ENCODE data around the gene PSMD9. TPM values are rescaled to one million over a fixed set of nuclear protein-coding genes. Genes with fewer than 3 reads are reported as not detected.
"Not testable (repeated sequence)": the region's sequence is repeated elsewhere in the genome, so short reads cannot be mapped to it uniquely, and the experiment has no call there.

PSMD9 gene
- total RNA-seq, 1 donor from 2014 or later, result 46.2 TPM

- TF ChIP-seq POLR2A (IDR thresholded peaks at IDR 0.05), result no peak
- no peak for TF ChIP-seq CTCF (IDR thresholded peaks at IDR 0.05)
- no peak for TF ChIP-seq POLR2AphosphoS5 (IDR thresholded peaks at IDR 0.05; ENCODE audit: insufficient read depth in 1 of 2, low read depth in 1 of 2)
- no peaks in the 10 kb centered on the region for H3K9me3 ChIP-seq
- intact Hi-C loops (cut with DNase I), result no loop called here
- H3K36me3 ChIP-seq, result no peaks in the 10 kb centered on the region
- no peaks in the 10 kb centered on the region for H3K27me3 ChIP-seq
- no peak for DNase-seq (ENCODE audit: extremely low spot score in 2 of 2)
- H3K4me3 ChIP-seq, result no peak overlapping the region
- no peak overlapping the region for H3K27ac ChIP-seq
- H3K4me1 ChIP-seq, result peaks cover 7% of the 10 kb centered on the region
Measured at GRCh38 chr12:121866331-121866730, 22.3 kb upstream of the PSMD9 start.

GRCh38 chr12:121869229-121869628 lies 19.4 kb upstream of the PSMD9 start:
- H3K27me3 ChIP-seq; H3K4me1 ChIP-seq; H3K4me3 ChIP-seq; DNase-seq (ENCODE audit: extremely low spot score in 2 of 2); intact Hi-C loops (cut with DNase I); H3K36me3 ChIP-seq; H3K27ac ChIP-seq; H3K9me3 ChIP-seq: not testable (repeated sequence)

GRCh38 chr12:121871467-121871866 lies 17.1 kb upstream of the PSMD9 start:
- no peaks in the 10 kb centered on the region for H3K9me3 ChIP-seq
- no peaks in the 10 kb centered on the region for H3K4me1 ChIP-seq
- TF ChIP-seq POLR2A (IDR thresholded peaks at IDR 0.05) (no peak), POLR2AphosphoS5 (IDR thresholded peaks at IDR 0.05; ENCODE audit: insufficient read depth in 1 of 2, low read depth in 1 of 2) (no peak), CTCF (IDR thresholded peaks at IDR 0.05) (no peak)
- H3K36me3 ChIP-seq, result no peaks in the 10 kb centered on the region
- intact Hi-C loops (cut with DNase I), result no loop called here
- H3K27ac ChIP-seq, result no peak overlapping the region
- no peaks in the 10 kb centered on the region for H3K27me3 ChIP-seq
- no peak for DNase-seq (ENCODE audit: extremely low spot score in 2 of 2)
- no peak overlapping the region for H3K4me3 ChIP-seq

- Histone ChIP-seq H3K27ac (peak overlapping the region; percentile 45), H3K4me1 (no peaks in the 10 kb centered on the region), H3K9me3 (no peaks in the 10 kb centered on the region), H3K4me3 (no peak overlapping the region), H3K27me3 (no peaks in the 10 kb centered on the region), H3K36me3 (no peaks in the 10 kb centered on the region)
- TF ChIP-seq CTCF (IDR thresholded peaks at IDR 0.05) (no peak), POLR2A (IDR thresholded peaks at IDR 0.05) (no peak), POLR2AphosphoS5 (IDR thresholded peaks at IDR 0.05; ENCODE audit: insufficient read depth in 1 of 2, low read depth in 1 of 2) (peak in 1 of 2 donors; percentile 52)
- intact Hi-C loops (cut with DNase I), result no loop called here
- no peak for DNase-seq (ENCODE audit: extremely low spot score in 2 of 2)
Measured at GRCh38 chr12:121872546-121873215, 15.9 kb upstream of the PSMD9 start.

GRCh38 chr12:121873216-121873569 lies 15.4 kb upstream of the PSMD9 start:
- intact Hi-C loops (cut with DNase I), result no loop called here
- Histone ChIP-seq H3K27ac (peak overlapping the region; percentile 45), H3K36me3 (no peaks in the 10 kb centered on the region), H3K27me3 (no peaks in the 10 kb centered on the region), H3K9me3 (no peaks in the 10 kb centered on the region), H3K4me1 (no peaks in the 10 kb centered on the region), H3K4me3 (no peak overlapping the region)
- no peak for TF ChIP-seq POLR2A (IDR thresholded peaks at IDR 0.05)
- TF ChIP-seq CTCF (IDR thresholded peaks at IDR 0.05), result no peak
- TF ChIP-seq POLR2AphosphoS5 (IDR thresholded peaks at IDR 0.05; ENCODE audit: insufficient read depth in 1 of 2, low read depth in 1 of 2), result no peak
- no peak for DNase-seq (ENCODE audit: extremely low spot score in 2 of 2)

Data from vagina (tissue), 2 donors.